OCI-LY1 (cell line): Measurements from ENCODE around the gene PARD3B.

Experiments used
- H2AFZ ChIP-seq: fragments of 200-600 bp; sonication (generic), shearing (Covaris generic); 2 replicates; pipeline ENCODE4 v1.6.0; 2014; ENCODE audit warnings: antibody characterized with exemption, mild to moderate bottlenecking, low read length
- H3F3A ChIP-seq: fragments of 200-600 bp; sonication (generic), shearing (Covaris generic); 2 replicates; pipeline ENCODE4 v1.6.0; 2014; ENCODE audit warnings: mild to moderate bottlenecking, antibody characterized with exemption, low read length, moderate library complexity; ENCODE audit not compliant: insufficient read depth
- H3K27ac ChIP-seq: fragments of 200-600 bp; sonication (generic); 2 replicates; pipeline ENCODE4 v1.5.1; 2014; ENCODE audit warnings: low read length, mixed run types, mild to moderate bottlenecking, low read depth; ENCODE audit not compliant: poor library complexity, severe bottlenecking
- H3K27me3 ChIP-seq: fragments of 200-600 bp; sonication (generic); 2 replicates; pipeline ENCODE4 v1.6.0; 2014; ENCODE audit warnings: antibody characterized with exemption, mild to moderate bottlenecking, low read length, moderate library complexity; ENCODE audit not compliant: insufficient read depth
- H3K36me3 ChIP-seq: fragments of 200-600 bp; sonication (generic); 2 replicates; pipeline ENCODE4 v1.6.1; 2014; ENCODE audit warnings: mild to moderate bottlenecking, antibody characterized with exemption, low read length, moderate library complexity, mixed read lengths; ENCODE audit not compliant: insufficient read depth
- H3K4me1 ChIP-seq: fragments of 200-600 bp; sonication (generic); 2 replicates; pipeline ENCODE4 v1.5.1; 2014; ENCODE audit warnings: mild to moderate bottlenecking, low read length, moderate library complexity; ENCODE audit not compliant: insufficient read depth, severe bottlenecking
- H3K4me2 ChIP-seq: fragments of 200-600 bp; sonication (generic), shearing (Covaris generic); 2 replicates; pipeline ENCODE4 v1.6.1; 2014; ENCODE audit warnings: low read length
- H3K4me3 ChIP-seq: fragments of 200-600 bp; sonication (generic); 2 replicates; pipeline ENCODE4 v1.5.1; 2014; ENCODE audit warnings: low read length, low read depth, mild to moderate bottlenecking, mixed read lengths; ENCODE audit not compliant: poor library complexity, severe bottlenecking
- H3K79me2 ChIP-seq: fragments of 200-600 bp; shearing (Covaris generic); 2 replicates; pipeline ENCODE4 v1.6.1; 2016; ENCODE audit warnings: mixed run types, low read length, mixed read lengths; ENCODE audit not compliant: insufficient read depth
- H3K9ac ChIP-seq: fragments of 200-600 bp; sonication (generic), shearing (Covaris generic); 2 replicates; pipeline ENCODE4 v1.6.1; 2014; ENCODE audit warnings: mild to moderate bottlenecking, low read length, mixed read lengths
- H3K9me2 ChIP-seq: fragments of 200-600 bp; sonication (generic), shearing (Covaris generic); 2 replicates; pipeline ENCODE4 v1.6.1; 2014; ENCODE audit warnings: low read depth, mild to moderate bottlenecking, low read length, mixed read lengths
- H3K9me3 ChIP-seq: fragments of 200-600 bp; shearing (Covaris generic); 2 replicates; pipeline ENCODE4 v1.6.1; 2014; ENCODE audit warnings: low read length, mixed read lengths
- H4K20me1 ChIP-seq: fragments of 200-600 bp; sonication (generic), shearing (Covaris generic); 2 replicates; pipeline ENCODE4 v1.6.0; 2016; ENCODE audit warnings: mild to moderate bottlenecking, low read length; ENCODE audit not compliant: insufficient read depth
- EZH2 ChIP-seq: fragments of 200-600 bp; sonication (generic), shearing (Covaris generic); IDR thresholded peaks from 2 replicates; pipeline ENCODE4 v1.8.0; 2017; ENCODE audit warnings: borderline replicate concordance, mixed run types, mild to moderate bottlenecking, antibody characterized with exemption, low read length, moderate library complexity, mixed read lengths
- TF ChIP-seq, protein P1 (sequence below): fragments of 200-600 bp; sonication (generic), shearing (Covaris generic); IDR thresholded peaks from 2 replicates; pipeline ENCODE4 v1.5.1; 2017; ENCODE audit warnings: mild to moderate bottlenecking, antibody characterized with exemption, low read length, moderate library complexity, mixed read lengths

Gene PARD3B

GRCh38 chr2:205138735-205139134 is 593.5 kb downstream of the PARD3B start:
- Histone ChIP-seq H3K9me3 (no peaks in the 10 kb centered on the region), H3K4me1 (no peaks in the 10 kb centered on the region), H3K9ac (no peak overlapping the region), H3K27me3 (no peaks in the 10 kb centered on the region), H3K36me3 (no peaks in the 10 kb centered on the region), H2AFZ (no peak overlapping the region), H3K27ac (no peak overlapping the region), H3F3A (no peaks in the 10 kb centered on the region), H3K4me3 (no peak overlapping the region), H4K20me1 (no peaks in the 10 kb centered on the region), H3K9me2 (no peaks in the 10 kb centered on the region), H3K79me2 (no peaks in the 10 kb centered on the region), H3K4me2 (no peak overlapping the region)
- TF ChIP-seq, protein P1, sequence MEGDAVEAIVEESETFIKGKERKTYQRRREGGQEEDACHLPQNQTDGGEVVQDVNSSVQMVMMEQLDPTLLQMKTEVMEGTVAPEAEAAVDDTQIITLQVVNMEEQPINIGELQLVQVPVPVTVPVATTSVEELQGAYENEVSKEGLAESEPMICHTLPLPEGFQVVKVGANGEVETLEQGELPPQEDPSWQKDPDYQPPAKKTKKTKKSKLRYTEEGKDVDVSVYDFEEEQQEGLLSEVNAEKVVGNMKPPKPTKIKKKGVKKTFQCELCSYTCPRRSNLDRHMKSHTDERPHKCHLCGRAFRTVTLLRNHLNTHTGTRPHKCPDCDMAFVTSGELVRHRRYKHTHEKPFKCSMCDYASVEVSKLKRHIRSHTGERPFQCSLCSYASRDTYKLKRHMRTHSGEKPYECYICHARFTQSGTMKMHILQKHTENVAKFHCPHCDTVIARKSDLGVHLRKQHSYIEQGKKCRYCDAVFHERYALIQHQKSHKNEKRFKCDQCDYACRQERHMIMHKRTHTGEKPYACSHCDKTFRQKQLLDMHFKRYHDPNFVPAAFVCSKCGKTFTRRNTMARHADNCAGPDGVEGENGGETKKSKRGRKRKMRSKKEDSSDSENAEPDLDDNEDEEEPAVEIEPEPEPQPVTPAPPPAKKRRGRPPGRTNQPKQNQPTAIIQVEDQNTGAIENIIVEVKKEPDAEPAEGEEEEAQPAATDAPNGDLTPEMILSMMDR = no peak
- no peak for TF ChIP-seq EZH2

GRCh38 chr2:205139822-205140463 is 594.7 kb downstream of the PARD3B start:
- Histone ChIP-seq H3K36me3 (no peaks in the 10 kb centered on the region), H3K27ac (no peak overlapping the region), H3K27me3 (no peaks in the 10 kb centered on the region), H3K79me2 (no peaks in the 10 kb centered on the region), H3K4me1 (no peaks in the 10 kb centered on the region), H3K9me3 (no peaks in the 10 kb centered on the region), H3K4me2 (no peak overlapping the region), H3F3A (no peaks in the 10 kb centered on the region), H3K9me2 (no peaks in the 10 kb centered on the region), H3K4me3 (no peak overlapping the region), H4K20me1 (no peaks in the 10 kb centered on the region), H3K9ac (no peak overlapping the region), H2AFZ (no peak overlapping the region)
- TF ChIP-seq, protein P1 = no peak
- TF ChIP-seq EZH2 = no peak

DNA sequence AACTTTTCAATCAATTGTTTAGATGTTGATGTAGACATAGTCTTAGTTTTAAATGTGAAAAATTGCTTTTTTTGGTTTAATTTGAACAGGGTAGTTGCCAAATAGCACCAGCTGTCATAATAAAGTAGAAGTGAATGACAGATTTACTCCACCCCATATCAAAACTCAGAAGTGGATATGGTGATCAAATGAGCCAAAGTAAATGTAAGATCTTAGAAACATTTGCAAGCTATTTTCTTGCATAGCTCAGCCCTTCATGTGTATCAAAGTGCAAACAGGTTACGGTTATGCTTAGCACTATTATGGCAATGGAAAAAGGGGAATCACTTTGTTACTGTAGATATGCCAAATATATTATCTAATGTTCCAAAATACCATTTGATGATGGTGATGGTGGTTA is 596.1 kb downstream of the PARD3B start:
- TF ChIP-seq EZH2 = no peak
- TF ChIP-seq, protein P1 = no peak
- Histone ChIP-seq H3K9me2 (no peaks in the 10 kb centered on the region), H3K9me3 (no peaks in the 10 kb centered on the region), H3K4me2 (no peak overlapping the region), H3K79me2 (no peaks in the 10 kb centered on the region), H3F3A (no peaks in the 10 kb centered on the region), H3K4me1 (no peaks in the 10 kb centered on the region), H3K27ac (no peak overlapping the region), H4K20me1 (no peaks in the 10 kb centered on the region), H2AFZ (no peak overlapping the region), H3K9ac (no peak overlapping the region), H3K36me3 (no peaks in the 10 kb centered on the region), H3K27me3 (no peaks in the 10 kb centered on the region), H3K4me3 (no peak overlapping the region)
